ENCODE data around the gene GOLGA6B.

Gene GOLGA6B

DNA sequence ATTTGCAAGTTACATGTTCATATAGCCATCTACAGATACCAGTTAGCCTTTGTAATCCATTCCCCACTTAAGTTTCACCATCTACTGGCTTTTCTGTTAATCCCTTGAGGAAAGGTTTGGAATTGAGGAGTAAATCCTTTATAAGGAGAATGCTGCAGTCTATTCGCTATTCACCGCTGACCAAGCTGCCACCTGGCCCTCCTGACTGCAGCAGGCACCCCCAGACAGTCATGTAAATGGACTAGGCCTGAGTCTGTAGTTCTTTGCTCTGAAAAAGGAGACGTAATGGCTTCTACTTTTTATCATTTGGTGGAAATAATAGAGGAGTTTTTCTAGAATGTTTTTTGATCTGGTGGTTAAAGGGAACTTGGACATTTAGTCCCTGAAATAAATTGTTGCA is 28.3 kb downstream of the GOLGA6B start:
- TF ChIP-seq, protein P1, sequence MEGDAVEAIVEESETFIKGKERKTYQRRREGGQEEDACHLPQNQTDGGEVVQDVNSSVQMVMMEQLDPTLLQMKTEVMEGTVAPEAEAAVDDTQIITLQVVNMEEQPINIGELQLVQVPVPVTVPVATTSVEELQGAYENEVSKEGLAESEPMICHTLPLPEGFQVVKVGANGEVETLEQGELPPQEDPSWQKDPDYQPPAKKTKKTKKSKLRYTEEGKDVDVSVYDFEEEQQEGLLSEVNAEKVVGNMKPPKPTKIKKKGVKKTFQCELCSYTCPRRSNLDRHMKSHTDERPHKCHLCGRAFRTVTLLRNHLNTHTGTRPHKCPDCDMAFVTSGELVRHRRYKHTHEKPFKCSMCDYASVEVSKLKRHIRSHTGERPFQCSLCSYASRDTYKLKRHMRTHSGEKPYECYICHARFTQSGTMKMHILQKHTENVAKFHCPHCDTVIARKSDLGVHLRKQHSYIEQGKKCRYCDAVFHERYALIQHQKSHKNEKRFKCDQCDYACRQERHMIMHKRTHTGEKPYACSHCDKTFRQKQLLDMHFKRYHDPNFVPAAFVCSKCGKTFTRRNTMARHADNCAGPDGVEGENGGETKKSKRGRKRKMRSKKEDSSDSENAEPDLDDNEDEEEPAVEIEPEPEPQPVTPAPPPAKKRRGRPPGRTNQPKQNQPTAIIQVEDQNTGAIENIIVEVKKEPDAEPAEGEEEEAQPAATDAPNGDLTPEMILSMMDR (conservative IDR thresholded peaks at IDR 0.05): no peak
- no peak overlapping the region for H3K27ac ChIP-seq

DNA sequence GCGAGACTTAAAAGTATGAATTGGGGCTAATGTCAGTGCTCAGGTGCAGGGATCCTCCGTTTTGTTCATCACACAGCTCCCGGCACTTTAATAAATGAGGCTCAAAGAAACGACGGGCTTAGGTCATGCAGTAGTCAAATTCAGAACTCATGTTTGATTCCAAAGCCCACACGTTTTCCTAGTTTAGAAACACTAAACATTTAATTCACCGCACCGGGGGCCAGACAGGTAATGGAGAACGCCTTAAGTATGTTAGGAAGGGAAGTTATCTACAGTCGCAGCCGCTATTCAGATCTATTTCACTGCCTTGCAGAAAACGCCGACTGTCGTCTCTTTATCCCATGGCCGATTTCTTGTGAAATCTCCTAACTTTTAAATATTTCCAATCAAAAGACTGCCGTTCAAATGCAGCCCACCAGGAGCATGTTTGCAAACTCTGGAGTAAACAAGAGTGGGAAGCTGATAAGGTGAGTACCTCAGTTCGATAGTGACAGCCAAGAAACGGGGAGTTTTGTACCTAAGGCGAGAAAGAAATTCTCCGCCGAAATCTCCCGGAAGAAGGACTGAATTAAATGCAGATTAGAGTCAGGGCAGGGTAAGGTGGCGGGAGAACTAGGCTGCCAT is 30.9 kb downstream of the GOLGA6B start:
- peak overlapping the region; percentile 88 for H3K27ac ChIP-seq

DNA sequence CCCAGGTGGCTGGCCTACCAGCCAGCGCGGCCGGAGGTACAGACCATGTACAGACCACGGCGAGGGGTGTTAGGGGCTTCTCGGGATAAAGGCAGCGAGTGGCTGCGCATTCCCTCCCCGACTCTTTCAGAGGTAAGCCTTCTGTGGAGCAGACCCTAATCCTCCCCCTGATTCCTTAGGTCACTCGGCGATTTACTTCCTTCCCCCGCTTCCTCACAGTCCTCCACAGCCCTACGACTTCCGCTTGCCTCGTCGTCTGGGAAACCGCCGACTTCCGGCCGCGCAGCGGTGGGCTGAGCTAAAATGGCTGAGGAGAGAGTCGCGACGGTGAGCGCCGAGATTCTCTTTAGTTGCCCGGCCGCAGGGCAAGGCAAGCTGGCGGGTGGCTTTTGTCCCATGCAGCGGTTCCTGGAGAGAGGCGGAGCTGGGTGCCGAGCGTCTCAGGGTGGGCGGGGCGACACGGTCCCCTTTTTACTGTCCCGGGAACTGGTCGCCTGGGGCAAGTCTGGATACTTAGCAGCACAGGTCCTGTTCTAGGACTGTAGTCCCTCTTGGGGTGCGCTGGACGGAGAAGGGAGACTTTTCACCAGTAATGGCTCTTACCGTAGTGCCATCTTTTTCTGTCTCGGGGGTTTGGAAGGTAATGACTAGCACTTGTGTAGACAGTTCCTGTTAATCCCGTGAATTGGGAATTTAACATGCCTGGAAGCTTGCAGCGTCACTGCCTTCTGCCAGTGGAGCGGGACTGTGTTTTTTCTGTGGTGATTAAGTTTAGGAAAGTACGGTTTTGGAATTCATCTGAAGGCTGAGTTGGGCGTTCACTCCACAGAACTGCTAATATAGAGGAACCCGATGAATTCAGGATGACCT is 31.7 kb downstream of the GOLGA6B start, which contains the start of the genes BBS4 and HIGD2B:
BBS4 (plus strand) TSS at position 283 of the 870 bp plus-strand sequence; CDS start at position 304, 21 bp downstream.
HIGD2B (minus strand) TSS at position 258 of the 870 bp plus-strand sequence. CDS start 9,808 bp downstream, outside the sequence.
- TF ChIP-seq, protein P1 (conservative IDR thresholded peaks at IDR 0.05): no peak
- H3K27ac ChIP-seq: peak within 1 kb of the TSS; percentile 88

More for the DNA sequence above, 30.9 kb downstream of the GOLGA6B start:
- TF ChIP-seq, protein P1 (conservative IDR thresholded peaks at IDR 0.05): no peak

GRCh38 chr15:72688697-72689096 is 34.2 kb downstream of the GOLGA6B start:
- no peak overlapping the region for H3K27ac ChIP-seq
- TF ChIP-seq, protein P1 (conservative IDR thresholded peaks at IDR 0.05): no peak

GRCh38 chr15:72690938-72691337 is 36.4 kb downstream of the GOLGA6B start:
- TF ChIP-seq, protein P1 (conservative IDR thresholded peaks at IDR 0.05): no peak
- H3K27ac ChIP-seq: no peak overlapping the region

DNA sequence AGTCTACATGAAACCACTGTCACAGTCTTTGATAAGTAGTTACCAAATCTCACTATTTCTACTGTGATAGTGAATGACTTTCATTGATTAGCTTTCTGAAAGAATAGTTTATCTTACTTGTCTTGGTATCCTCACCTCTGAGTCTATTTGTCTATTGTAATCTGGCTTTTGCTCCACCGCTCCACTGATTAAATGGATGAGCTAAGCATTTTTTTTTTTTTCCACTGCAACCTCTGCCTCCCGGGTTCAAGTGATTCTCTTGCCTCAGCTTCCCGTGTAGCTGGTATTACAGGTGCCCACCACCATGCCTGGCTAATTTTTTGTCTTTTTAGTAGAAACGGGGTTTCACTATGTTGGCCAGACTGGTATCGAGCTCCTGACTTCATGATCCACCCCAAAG is 44.4 kb downstream of the GOLGA6B start:
- TF ChIP-seq, protein P1 (conservative IDR thresholded peaks at IDR 0.05): no peak
- H3K27ac ChIP-seq: no peak overlapping the region

DNA sequence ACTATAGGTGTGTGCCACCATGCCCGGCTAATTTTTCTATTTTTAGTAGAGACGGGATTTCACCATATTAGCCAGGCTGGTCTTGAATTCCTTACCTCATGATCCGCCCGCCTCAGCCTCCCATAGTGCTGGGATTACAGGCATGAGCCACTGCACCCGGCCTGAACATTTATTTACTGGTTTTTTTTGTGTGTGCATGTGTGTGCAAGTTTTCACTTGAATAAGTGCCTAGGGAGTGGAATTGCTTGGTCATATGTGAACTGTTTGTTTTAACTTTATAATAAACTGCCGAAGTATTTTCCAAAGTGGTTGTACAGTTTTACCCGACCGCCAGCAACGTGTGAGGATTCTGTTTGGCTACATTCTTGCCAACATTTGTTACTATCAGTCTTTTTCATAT is 45.6 kb downstream of the GOLGA6B start:
- H3K27ac ChIP-seq: no peak overlapping the region
- TF ChIP-seq, protein P1 (conservative IDR thresholded peaks at IDR 0.05): no peak
